Measurements from ENCODE around the gene CEP41. TPM values are rescaled to one million over a fixed set of nuclear protein-coding genes. Genes with fewer than 3 reads are reported as not detected.
"Not testable (repeated sequence)": the region's sequence is repeated elsewhere in the genome, so short reads cannot be mapped to it uniquely, and the experiment has no call there.

The CEP41 gene
- total and polyA plus RNA-seq, 2 experiments from 2014 or later = 17.4 to 25.0 TPM

- Histone ChIP-seq H3K4me1 (ENCODE audit: insufficient read depth) (peaks cover 13% of the 10 kb centered on the region; the same call in 1 of the 2 replicates), H3K4me3 (no peak overlapping the region), H2AFZ (no peak overlapping the region), H3F3A (replicated peaks; ENCODE audit: low read depth) (no peaks in the 10 kb centered on the region), H3K36me3 (ENCODE audit: insufficient read depth) (no peaks in the 10 kb centered on the region), H3K79me2 (replicated peaks; ENCODE audit: insufficient read depth) (no peaks in the 10 kb centered on the region), H3K27ac (ENCODE audit: low read depth) (no peak overlapping the region), H3K27me3 (ENCODE audit: insufficient read depth) (no peaks in the 10 kb centered on the region), H4K20me1 (replicated peaks; ENCODE audit: insufficient read depth) (no peaks in the 10 kb centered on the region), H3K9me2 (ENCODE audit: insufficient read depth) (peaks cover 8% of the 10 kb centered on the region; the same call in 1 of the 2 replicates), H3K4me2 (no peak overlapping the region)
- no peak for ATAC-seq
- DNase-seq (ENCODE audit: low spot score) = no peak
- Mint-ChIP-seq H3K9me3 (peaks cover 31% of the 10 kb centered on the region), H3K4me3 (no peak overlapping the region), H3K36me3 (ENCODE audit: low read depth) (peaks cover 17% of the 10 kb centered on the region), H3K4me1 (peaks cover 20% of the 10 kb centered on the region), H3K27ac (no peak overlapping the region), H3K27me3 (ENCODE audit: insufficient read depth, low read depth, poor library complexity) (peaks cover 20% of the 10 kb centered on the region)
- TF ChIP-seq POLR2AphosphoS5 (IDR thresholded peaks at IDR 0.05; ENCODE audit: low read depth) = no peak
- TF ChIP-seq EZH2phosphoT487 (IDR thresholded peaks at IDR 0.05; ENCODE audit: unreplicated experiment) = no peak
These were observed 63.6 kb downstream of the CEP41 start for GRCh38 chr7:130377178-130377577.

- not testable (repeated sequence) for H3F3A ChIP-seq (replicated peaks; ENCODE audit: low read depth); H2AFZ ChIP-seq; H3K4me2 ChIP-seq; H3K4me3 Mint-ChIP-seq; ATAC-seq; H3K79me2 ChIP-seq (replicated peaks; ENCODE audit: insufficient read depth); DNase-seq (ENCODE audit: low spot score); H3K27ac ChIP-seq (ENCODE audit: low read depth); H3K4me3 ChIP-seq; H3K27me3 ChIP-seq (ENCODE audit: insufficient read depth); H3K36me3 ChIP-seq (ENCODE audit: insufficient read depth); H3K27ac Mint-ChIP-seq; H4K20me1 ChIP-seq (replicated peaks; ENCODE audit: insufficient read depth)
- peaks cover 31% of the 10 kb centered on the region for H3K9me3 Mint-ChIP-seq
- peaks cover 21% of the 10 kb centered on the region for H3K36me3 Mint-ChIP-seq (ENCODE audit: low read depth)
- peaks cover 20% of the 10 kb centered on the region for H3K4me1 Mint-ChIP-seq
- H3K27me3 Mint-ChIP-seq (ENCODE audit: insufficient read depth, low read depth, poor library complexity) = peaks cover 20% of the 10 kb centered on the region
- Histone ChIP-seq H3K4me1 (ENCODE audit: insufficient read depth) (peaks cover 13% of the 10 kb centered on the region; the same call in 1 of the 2 replicates), H3K9me2 (ENCODE audit: insufficient read depth) (peaks cover 12% of the 10 kb centered on the region; the same call in 1 of the 2 replicates)
These were observed 64.4 kb downstream of the CEP41 start for GRCh38 chr7:130376461-130376860.

GRCh38 chr7:130374507-130374906 is 66.3 kb downstream of the CEP41 start:
- Mint-ChIP-seq H3K27ac (peak overlapping the region; percentile 69), H3K36me3 (ENCODE audit: low read depth) (peaks cover 21% of the 10 kb centered on the region), H3K4me3 (no peak overlapping the region), H3K9me3 (peaks cover 31% of the 10 kb centered on the region), H3K4me1 (peaks cover 16% of the 10 kb centered on the region), H3K27me3 (ENCODE audit: insufficient read depth, low read depth, poor library complexity) (peaks cover 16% of the 10 kb centered on the region)
- TF ChIP-seq ZNF462 (CRISPR knock-in tag; IDR thresholded peaks at IDR 0.05) = no peak
- no peak for TF ChIP-seq EZH2phosphoT487 (IDR thresholded peaks at IDR 0.05; ENCODE audit: unreplicated experiment)
- TF ChIP-seq CTCF (conservative IDR thresholded peaks at IDR 0.05; ENCODE audit: low read depth in 2 of 2) = no peak
- Histone ChIP-seq H2AFZ (peak overlapping the region; percentile 99), H3K36me3 (ENCODE audit: insufficient read depth) (no peaks in the 10 kb centered on the region), H3K27ac (ENCODE audit: low read depth) (no peak overlapping the region), H3K27me3 (ENCODE audit: insufficient read depth) (no peaks in the 10 kb centered on the region), H3K4me3 (no peak overlapping the region), H4K20me1 (replicated peaks; ENCODE audit: insufficient read depth) (no peaks in the 10 kb centered on the region), H3K9me2 (ENCODE audit: insufficient read depth) (peaks cover 12% of the 10 kb centered on the region; the same call in 1 of the 2 replicates), H3K4me1 (ENCODE audit: insufficient read depth) (peaks cover 13% of the 10 kb centered on the region; the same call in 1 of the 2 replicates), H3K4me2 (no peak overlapping the region), H3K79me2 (replicated peaks; ENCODE audit: insufficient read depth) (no peaks in the 10 kb centered on the region), H3F3A (replicated peaks; ENCODE audit: low read depth) (no peaks in the 10 kb centered on the region)
- DNase-seq (ENCODE audit: low spot score) = no peak
- no peak for ATAC-seq

Measured in GM23338 (cell line).